Activated naive CD4-positive, alpha-beta T cell treated with anti-CD3 and anti-CD28 coated beads, Interleukin-2, amount 50 U/mL, for 16 hours (primary cell): ENCODE results near the gene LILRA1.
"Not testable (repeated sequence)": the region's sequence is repeated elsewhere in the genome, so short reads cannot be mapped to it uniquely, and the experiment has no call there.

Experiments
- DNase-seq: peaks from one replicate; pipeline ENCODE4 v3.0.0-alpha.2; 2020

LILRA1 gene

DNA sequence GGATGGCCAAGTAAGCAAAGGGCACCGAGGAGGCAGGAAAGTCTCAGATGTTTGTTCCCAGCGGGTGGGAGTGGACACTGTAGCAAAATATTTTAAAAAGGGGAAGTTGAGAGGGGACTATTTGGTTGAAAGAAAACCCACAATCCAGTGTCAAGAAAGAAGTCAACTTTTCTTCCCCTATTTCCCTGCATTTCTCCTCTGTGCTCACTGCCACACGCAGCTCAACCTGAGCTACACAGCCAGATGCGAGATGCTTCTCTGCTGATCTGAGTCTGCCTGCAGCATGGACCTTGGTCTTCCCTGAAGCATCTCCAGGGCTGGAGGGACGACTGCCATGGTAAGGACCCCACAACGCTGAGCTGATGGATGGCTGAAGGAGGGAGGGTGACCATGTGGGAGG lies at the start of gene LILRA1:
TSS of gene LILRA1 (plus strand) at position 188 of the 400 bp plus-strand sequence. CDS start 613 bp downstream, outside the sequence.
- not testable (repeated sequence) for DNase-seq

DNA sequence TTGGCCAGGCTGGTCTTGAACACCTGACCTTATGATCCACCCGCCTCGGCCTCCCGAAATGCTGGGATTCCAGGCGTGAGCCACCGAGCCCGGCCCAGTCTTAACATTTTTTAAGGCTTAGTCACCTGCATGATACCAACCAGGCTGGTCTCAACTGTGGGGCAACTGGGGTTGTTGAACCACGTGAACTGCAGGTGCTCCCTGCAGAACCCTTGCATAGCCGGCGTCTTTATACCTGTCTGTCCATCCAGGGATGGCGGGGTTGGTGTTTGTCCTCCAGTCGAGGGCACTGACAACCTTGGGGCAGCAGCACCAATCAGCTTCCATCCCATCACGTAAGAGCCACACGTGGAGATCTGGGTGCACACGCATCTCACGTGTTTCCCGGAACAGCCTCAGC lies 44.6 kb upstream of the LILRA1 start:
- DNase-seq, result no peak

DNA sequence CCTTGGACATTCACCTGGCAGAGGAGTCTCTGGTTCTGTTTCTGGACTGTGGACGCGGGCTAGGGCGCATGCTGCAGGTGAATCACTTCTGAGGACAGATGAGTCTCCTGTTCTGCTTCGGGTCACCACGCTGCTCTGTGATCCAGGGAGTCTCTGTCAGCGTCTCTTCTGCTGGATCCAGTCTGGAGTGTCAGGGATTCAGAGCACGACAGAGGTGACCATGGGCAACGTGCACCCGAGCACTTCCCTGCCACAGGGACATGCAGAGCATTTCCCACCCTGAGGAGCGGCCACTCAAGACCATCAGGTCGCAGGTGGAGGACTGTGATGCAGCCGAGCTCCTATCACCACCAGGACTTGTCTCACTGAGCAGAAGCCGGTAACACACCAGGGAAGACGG lies 44.2 kb upstream of the LILRA1 start:
- DNase-seq, result no peak

DNA sequence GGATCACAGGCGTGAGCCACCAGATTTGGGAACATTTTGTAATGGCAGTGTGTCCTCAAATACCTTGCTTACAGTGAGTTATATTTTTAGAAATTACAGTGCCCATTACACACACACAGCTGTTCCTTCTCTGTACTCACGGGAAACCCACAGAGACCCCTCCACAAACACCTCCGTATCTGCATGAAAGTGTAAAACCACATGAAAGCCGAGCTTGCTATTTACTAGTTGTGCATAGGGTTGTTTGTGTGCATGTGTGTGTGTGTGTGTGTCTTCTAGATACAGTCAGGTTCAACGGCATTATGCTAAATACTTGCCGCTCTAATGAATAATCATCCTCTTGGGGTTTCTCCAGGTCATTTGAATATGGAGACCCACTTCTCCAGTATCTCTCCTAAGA lies 42.1 kb upstream of the LILRA1 start:
- no peak for DNase-seq

DNA sequence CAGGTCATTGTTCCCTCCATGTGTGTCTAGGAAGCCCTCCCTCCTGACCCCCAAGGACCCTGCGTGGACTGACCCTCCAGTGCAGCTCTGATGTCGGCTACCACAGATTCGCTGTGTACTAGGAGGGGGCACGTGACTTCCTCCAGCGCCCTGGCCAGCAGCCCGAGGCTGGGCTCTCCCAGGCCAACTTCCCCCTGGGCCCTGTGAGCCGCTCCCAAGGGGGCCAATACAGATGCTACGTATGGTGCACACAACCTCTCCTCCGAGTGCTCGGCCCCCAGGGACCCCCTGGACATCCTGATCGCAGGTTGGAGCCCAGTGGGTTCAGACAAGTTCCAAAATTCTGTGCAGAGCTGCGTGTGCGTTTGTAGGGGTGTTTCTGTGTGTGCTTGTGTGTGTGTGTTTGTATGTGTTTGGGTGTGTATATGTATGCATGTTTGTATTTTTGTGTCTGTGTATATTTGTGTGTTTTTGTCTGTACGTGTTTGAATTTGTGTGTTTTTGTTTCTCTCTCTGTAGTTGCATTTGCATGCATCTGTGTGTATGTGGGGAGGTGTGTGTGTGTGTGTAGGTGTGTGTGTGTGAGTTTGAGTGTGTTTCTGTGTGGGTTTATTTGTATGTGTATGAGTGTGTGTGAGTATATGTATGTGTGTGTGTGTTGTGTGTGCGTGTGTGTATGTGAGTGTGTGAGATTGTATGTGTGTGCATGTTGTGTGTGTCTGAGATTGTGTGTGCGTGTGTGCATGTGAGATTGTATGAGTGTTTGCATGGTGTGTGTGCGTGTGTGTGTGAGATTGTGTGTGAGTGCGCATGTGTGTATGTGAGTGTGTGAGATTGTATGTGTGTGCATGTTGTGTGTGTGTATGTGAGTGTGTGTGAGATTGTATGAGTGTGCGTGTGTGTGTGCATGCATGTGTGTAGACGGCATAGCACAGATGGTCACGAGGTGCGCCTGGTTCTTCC lies 41.2 kb upstream of the LILRA1 start:
- DNase-seq, result no peak

DNA sequence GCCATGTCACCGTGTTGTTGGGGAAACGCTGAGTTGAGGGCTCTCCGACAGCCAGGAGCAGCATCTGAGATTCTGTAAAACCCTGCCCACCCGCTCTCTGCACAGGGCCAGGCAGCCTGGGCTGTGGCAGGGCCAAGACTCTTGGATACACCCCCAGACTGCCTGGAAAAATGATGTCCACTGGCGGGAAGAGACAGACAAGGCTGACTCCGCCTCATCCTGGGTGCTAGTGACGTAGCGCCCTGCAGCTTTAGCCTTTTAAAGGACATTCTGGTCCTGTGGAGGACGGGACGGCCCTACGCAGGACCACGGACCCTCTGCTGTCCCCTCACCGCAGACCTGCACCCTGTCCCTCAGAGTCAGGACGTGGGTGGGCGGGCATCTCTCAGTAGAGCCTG lies 40.5 kb upstream of the LILRA1 start:
- no peak for DNase-seq

DNA sequence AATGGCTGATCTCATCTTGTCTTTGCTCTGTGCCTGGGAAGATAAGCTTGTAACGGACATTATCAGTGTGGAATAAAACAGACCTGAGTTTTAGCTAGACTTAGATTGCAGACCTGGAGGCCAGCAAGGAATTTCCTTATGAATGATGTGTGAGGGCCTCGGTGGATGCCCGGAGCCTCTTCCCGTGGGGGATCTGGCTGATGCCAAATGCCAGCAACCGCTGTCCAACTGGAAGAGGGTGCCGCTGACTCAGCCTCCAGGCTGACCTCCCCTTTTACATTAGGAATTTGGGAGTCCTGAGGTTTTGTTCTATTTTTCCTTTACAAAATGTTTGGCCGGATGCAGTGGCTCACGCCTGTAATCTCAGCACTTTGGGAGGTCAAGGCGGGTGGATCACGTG lies 39.4 kb upstream of the LILRA1 start:
- no peak for DNase-seq

DNA sequence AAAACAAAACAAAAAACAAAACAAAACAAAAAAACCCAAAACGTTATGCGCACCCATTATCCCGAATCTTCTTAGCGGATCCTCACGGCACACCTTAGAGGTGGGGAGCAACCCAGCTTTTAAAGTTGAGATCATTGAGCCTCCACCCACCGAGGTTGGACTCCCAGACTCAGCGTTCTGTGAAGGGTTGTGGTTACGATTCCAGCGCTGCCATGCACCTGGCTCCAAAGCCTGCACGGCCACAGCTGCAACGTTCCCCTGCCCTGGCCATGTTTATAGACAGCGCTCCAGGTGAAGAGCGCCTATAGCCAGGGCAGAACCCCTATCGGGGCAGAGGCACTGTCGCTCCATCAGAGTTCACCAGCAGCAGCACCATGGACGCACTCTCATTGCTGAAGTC lies 38.5 kb upstream of the LILRA1 start:
- DNase-seq, result no peak

DNA sequence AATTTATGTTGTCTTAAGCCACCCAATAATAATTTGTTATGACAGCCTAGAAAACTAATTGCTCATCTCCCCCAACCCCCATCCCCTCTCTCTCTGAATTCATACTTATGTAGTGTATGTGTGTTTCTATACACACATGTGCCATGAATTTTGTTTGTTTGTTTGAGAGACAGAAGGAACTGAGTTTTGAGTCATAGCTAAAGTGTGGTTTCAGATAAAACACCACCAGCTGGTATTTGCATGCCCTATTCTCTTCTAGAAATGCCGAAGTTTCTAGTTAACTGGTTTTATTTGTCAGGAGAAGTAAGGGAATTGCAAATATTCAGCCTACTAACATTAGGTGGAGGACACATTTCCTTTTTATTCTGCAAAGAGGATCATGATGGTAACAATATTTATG lies 37.2 kb upstream of the LILRA1 start:
- no peak for DNase-seq

DNA sequence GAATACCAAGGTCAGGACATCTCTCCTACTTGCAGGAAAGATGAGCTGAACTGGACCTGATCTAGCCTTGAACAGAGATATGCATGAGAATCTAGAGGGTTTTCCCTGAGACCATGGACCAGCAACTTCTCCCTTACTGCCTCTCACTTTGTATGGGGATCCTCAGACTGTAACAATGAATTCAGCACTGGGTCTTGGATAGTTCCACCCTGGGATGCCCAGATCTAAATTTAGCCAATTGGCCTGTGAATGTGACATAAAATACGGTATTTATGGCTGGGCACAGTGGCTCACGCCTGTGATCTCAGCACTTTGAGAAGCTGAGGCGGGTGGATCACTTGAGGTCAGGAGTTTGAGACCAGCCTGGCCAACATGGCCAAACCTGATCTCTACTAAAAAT lies 35.1 kb upstream of the LILRA1 start:
- DNase-seq, result no peak

DNA sequence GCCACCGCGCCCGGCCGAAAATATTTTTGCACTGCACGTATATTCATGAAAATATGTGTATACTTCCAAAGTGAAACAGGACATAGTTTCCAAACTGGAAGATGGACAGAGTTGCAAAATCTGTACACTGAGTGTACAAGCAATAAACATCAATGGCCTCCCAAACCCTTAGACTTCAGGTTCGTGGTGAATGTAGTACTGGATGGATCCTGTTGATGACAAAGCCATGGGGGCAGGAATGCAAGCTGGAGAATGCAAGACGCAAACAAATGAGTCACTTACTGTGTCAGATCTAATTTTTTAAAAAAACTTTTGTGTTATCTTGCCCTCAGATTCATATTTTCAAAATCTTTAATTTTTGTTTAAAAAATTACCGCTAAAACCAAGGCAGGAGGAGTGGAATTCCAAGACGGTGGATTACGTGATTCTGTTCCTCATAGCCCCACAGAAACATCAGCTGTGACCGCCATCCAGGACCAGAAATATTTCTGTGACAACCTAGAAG lies 32.5 kb upstream of the LILRA1 start:
- DNase-seq, result no peak

DNA sequence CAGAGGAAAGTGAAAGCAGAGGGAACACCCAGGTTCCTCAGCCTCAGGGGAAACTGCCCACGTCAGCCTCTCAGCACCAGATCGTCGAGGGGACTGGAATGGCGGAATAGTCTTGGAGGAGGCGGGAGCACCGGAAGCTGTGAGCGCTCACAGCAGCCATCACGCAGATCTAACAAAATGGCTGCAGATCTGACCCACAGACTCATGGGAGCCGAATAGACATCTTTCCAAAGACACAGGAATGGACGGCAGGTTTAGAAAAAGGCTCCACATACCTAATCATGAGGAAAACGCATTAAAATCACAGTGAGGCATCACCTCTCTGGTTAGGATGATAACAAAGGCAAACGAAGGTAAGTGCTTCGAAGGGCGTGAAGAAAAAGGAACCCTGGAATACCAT lies 31.6 kb upstream of the LILRA1 start:
- no peak for DNase-seq

DNA sequence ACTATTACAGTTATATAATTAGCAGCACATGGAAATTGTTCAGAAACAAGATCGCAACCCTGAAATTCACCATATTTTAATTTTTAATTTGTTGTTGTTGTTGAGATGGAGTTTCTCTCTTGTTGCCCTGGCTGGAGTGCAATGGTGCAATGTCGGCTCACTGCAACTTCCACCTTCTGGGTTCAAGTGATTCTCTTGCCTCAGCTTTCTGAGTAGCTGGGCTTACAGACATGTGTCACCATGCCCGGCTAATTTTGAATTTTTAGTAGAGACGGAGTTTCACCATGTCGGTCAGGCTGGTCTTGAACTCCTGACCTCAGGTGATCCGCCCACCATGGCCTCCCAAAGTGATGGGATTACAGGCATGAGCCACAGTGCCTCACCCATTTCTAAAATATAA lies 30.2 kb upstream of the LILRA1 start:
- DNase-seq, result not testable (repeated sequence)

DNA sequence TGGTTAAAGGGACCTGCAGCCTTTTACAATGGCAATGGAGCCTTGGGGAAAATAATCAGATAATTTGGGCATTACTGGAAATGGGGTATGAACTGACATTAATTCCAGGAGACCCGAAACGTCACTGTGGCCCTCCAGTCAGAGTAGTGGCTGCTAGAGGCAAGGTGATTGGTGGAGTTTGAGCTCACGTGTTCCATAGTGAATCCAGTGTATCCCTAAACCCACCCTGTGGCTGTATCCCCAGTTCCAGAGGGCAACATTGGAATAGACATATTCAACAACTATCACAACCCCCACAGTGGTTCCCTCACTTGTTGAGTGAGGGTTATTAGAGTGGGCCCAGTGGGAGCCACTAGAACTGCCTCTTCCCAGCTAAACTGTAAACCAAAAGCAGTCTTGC lies 23.1 kb upstream of the LILRA1 start:
- no peak for DNase-seq

DNA sequence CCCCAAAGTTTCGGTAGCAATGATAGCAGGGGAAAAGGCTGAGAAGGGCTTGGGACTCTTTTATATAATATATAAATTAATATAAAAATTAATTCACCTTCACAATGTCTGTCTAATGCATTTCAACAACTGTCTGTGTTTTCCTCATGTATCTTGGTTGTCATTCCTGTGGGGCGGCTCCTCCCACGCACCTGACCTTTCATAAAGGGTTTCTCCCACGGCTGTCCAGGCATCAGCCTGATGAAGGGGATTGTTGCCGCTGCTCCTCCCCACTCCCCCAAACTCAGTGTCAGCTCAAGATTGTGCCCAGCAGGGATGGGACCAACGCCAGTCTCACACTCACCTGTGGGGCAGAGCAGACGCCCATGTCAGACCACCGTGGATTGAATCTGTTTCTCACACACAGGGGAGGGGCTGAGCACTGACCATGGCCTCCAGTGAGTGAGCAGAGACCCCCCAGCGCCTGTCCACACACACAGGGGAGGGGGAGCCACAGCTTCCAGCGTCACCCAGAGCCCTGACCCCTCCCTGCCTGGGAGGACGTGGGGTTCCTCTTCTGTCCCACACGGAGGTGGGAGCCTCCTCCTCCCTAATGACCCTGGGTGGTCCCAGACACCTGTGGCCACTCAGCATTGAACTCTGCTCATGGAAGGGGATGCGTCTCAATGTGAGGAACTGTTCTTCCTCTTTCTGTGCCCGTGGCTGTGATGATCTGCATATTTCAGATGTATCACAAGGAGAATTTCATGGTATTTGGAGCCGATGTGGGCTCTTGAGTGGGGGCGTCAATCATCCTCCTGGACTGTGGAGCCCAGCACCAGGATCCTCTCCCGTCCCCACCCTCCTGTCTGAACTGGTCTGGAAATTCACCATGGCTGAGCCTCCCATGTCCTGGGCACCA lies 21.5 kb upstream of the LILRA1 start:
- not testable (repeated sequence) for DNase-seq

DNA sequence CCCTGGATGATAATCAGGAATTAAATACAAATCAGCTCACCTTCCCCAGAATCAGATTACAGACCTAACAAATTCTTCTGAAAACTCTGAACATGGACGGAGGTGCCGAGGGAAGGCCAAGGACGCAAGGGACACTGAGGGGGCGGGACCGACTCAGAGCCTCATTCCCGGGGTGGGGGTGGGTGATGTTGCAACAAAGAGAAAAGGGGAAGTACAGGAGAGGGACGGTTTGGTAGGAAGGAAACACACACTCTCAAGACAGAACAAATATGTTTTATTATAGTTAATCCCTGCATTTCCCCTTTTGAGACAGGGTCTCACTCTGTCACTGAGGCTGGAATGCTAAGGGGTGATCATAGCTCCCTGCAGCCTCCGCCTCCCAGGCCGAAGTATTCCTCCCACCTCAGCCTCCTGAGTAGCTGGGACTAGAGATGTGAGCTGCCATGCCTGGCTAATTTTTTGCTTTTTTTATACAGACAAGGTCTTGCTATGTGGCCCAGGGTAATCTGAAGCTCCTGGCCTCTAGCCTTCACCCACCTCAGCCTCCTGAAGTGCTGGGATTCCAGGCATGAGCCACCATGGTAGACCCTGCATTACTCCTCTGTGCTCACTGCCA lies 20.6 kb upstream of the LILRA1 start:
- DNase-seq, result no peak

DNA sequence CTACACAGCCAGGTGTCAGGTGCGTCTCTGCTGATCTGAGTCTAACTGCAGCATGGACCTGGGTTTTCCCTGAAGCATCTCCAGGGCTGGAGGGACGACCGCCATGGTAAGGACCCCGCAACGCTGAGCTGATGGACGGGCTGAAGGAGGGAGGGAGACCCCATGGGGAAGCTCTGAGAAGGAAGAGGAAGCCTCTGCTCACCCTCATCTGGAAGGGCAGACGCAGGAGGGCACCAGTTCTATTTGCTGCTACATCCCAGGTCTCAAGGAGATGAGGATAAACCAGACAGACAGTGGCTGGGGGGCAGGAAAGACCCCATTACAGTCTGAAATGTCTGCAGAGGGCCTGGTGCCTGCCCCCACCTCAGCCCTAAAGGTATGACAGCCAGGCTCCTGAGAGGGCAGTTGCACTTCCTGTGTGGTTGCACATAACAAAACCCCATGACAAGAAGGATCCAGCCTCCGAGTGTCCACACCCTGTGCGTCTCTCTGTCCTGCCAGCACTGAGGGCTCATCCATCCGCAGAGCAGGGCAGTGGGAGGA lies 20.0 kb upstream of the LILRA1 start, which contains the start of gene LILRA2:
TSS of gene LILRA2 (plus strand) at position 461 of the 543 bp plus-strand sequence. CDS start 89 bp downstream, outside the sequence.
- DNase-seq, result no peak

DNA sequence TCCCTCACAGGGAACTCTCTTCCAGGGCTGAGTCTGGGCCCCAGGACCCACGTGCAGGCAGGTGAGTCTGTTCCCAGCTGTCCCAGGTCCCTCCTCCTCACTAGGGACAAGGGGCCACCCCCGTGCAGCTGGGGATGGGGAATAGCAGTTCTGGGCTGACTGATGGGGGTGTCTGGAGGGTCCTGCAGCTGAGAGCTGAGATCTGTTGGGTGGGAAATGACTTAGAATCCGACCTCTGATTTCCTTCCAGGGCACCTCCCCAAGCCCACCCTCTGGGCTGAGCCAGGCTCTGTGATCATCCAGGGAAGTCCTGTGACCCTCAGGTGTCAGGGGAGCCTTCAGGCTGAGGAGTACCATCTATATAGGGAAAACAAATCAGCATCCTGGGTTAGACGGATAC lies 19.4 kb upstream of the LILRA1 start:
- no peak for DNase-seq

DNA sequence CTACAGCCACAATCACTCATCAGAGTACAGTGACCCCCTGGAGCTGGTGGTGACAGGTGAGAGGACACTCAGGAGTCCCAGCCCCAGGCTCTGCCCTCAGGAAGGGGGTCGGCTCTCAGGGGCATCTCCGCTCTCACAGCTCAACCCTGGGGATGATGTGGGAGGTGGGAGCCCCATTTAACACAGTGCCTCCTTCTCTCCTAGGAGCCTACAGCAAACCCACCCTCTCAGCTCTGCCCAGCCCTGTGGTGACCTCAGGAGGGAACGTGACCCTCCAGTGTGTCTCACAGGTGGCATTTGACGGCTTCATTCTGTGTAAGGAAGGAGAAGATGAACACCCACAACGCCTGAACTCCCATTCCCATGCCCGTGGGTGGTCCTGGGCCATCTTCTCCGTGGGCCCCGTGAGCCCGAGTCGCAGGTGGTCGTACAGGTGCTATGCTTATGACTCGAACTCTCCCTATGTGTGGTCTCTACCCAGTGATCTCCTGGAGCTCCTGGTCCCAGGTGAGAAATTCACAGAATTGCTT lies 18.8 kb upstream of the LILRA1 start:
- DNase-seq, result no peak

DNA sequence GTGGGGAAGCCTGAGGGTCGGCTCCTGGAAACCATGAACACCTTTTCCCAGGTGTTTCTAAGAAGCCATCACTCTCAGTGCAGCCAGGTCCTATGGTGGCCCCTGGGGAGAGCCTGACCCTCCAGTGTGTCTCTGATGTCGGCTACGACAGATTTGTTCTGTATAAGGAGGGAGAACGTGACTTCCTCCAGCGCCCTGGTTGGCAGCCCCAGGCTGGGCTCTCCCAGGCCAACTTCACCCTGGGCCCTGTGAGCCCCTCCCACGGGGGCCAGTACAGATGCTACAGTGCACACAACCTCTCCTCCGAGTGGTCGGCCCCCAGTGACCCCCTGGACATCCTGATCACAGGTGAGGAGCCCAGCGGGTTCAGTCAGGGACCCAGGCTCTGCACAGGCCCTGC lies 18.2 kb upstream of the LILRA1 start:
- DNase-seq, result not testable (repeated sequence)

DNA sequence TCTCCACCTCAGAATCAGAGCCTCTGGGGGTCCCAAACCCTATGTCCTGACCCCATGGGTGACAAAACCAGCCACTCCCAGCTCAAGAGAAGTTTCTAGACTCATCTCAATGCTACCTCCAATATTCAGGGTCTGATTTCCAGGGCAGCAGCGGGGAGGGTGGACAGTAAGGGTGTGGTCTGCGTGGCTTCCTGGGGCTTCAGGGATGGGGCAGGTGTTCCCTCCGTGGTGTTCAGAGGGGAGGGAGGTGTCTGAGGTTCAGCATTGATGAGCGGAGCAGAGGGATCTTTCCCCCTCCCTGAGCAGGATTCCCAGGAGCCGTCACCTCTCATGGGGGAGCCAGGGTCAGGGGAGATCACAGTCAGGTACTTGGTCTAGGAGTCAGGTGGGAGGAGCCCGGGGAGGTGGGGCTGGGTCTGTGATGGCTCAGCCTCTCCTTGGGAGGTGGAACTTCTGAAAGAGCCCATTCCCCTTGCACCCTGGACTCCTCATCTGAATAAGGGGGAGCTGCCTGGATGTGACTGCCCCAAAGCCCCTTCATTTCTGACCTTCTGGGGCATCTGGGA lies 16.9 kb upstream of the LILRA1 start:
- no peak for DNase-seq

DNA sequence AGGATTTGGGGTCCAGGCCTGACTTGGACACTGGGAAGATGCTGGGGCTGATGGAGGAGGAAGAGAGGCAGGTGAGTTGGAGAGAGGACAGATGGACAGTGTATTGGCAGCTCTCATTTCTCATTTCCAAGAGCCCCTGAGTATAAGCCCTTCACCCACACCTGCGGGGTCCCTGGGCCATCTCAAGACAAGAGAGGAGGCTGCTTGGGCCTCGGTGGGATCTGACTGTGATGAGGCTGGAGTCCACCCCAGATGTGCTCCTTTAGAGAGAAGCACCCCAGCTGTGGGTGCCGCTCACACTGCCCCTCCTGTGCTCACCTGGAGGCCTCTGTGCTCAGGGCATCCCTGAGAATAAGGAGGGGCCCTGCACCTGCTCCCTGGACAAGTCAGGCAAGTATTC lies 16.1 kb upstream of the LILRA1 start:
- no peak for DNase-seq
